ENCODE data around the gene CREB3L2. TPM values are rescaled to one million over a fixed set of nuclear protein-coding genes. Genes with fewer than 3 reads are reported as not detected.

CREB3L2 gene
- total RNA-seq, 2 donors from 2014 or later, result 45.8 to 46.0 TPM

GRCh38 chr7:137904833-137905232, 97.1 kb downstream of the CREB3L2 start:
- no peaks in the 10 kb centered on the region for H3K9me3 ChIP-seq
- H3K9ac ChIP-seq (ENCODE audit: low read depth in 2 of 2, low read length in 2 of 2), result no peak overlapping the region
- no peaks in the 10 kb centered on the region for H3K36me3 ChIP-seq
- no peaks in the 10 kb centered on the region for H3K4me1 ChIP-seq
- DNase-seq, result no peak
- no peak for TF ChIP-seq CTCF (IDR thresholded peaks at IDR 0.05)
- no peaks in the 10 kb centered on the region for H3K27me3 ChIP-seq
- intact Hi-C loops (cut with DNase I), result loop anchor here (10.0 kb wide), 1 partner anchor 830 kb away; no protein-coding TSS in a partner anchor
- H3K27ac ChIP-seq, result no peak overlapping the region
- no peak overlapping the region for H3K4me3 ChIP-seq

GRCh38 chr7:137903382-137904169, 98.3 kb downstream of the CREB3L2 start:
- no peaks in the 10 kb centered on the region for H3K36me3 ChIP-seq
- H3K4me1 ChIP-seq, result no peaks in the 10 kb centered on the region
- intact Hi-C loops (cut with DNase I), result loop anchor here (2.0 to 10.0 kb wide), 2 partner anchors 105 to 831 kb away; no protein-coding TSS in a partner anchor
- H3K9ac ChIP-seq (ENCODE audit: low read depth in 2 of 2, low read length in 2 of 2), result no peak overlapping the region
- H3K4me3 ChIP-seq, result no peak overlapping the region
- peak; percentile 68 for DNase-seq
- H3K27ac ChIP-seq, result no peak overlapping the region
- no peaks in the 10 kb centered on the region for H3K27me3 ChIP-seq
- TF ChIP-seq CTCF (IDR thresholded peaks at IDR 0.05), result peak; percentile 82
- no peaks in the 10 kb centered on the region for H3K9me3 ChIP-seq

GRCh38 chr7:137900137-137900536, 101.7 kb downstream of the CREB3L2 start:
- intact Hi-C loops (cut with DNase I), result loop anchor here (10.0 kb wide), 1 partner anchor 835 kb away; no protein-coding TSS in a partner anchor
- Histone ChIP-seq H3K9ac (ENCODE audit: low read depth in 2 of 2, low read length in 2 of 2) (no peak overlapping the region), H3K9me3 (no peaks in the 10 kb centered on the region), H3K4me3 (no peak overlapping the region), H3K27me3 (no peaks in the 10 kb centered on the region), H3K27ac (no peak overlapping the region), H3K4me1 (no peaks in the 10 kb centered on the region), H3K36me3 (no peaks in the 10 kb centered on the region)
- TF ChIP-seq CTCF (IDR thresholded peaks at IDR 0.05), result no peak
- no peak for DNase-seq

GRCh38 chr7:137898839-137899721, 102.8 kb downstream of the CREB3L2 start:
- H3K4me1 ChIP-seq, result no peaks in the 10 kb centered on the region
- no peaks in the 10 kb centered on the region for H3K9me3 ChIP-seq
- no peaks in the 10 kb centered on the region for H3K27me3 ChIP-seq
- DNase-seq, result peak; percentile 85
- intact Hi-C loops (cut with DNase I), result loop anchor here (1.0 kb wide), 1 partner anchor 243 kb away; no protein-coding TSS in a partner anchor
- no peak overlapping the region for H3K9ac ChIP-seq (ENCODE audit: low read depth in 2 of 2, low read length in 2 of 2)
- peak; percentile 96 for TF ChIP-seq CTCF (IDR thresholded peaks at IDR 0.05)
- no peak overlapping the region for H3K27ac ChIP-seq
- no peak overlapping the region for H3K4me3 ChIP-seq
- no peaks in the 10 kb centered on the region for H3K36me3 ChIP-seq

Measured in colonic mucosa (tissue), 4 donors.